Calu3 (cell line): ENCODE data around the gene OPRM1. TPM values are rescaled to one million over a fixed set of nuclear protein-coding genes. Genes with fewer than 3 reads are reported as not detected.

ENCODE experiments used
- BruUV-seq: library from RNA; stranded (reverse); fragments of 400-500 nt; replicated peaks from 2 replicates; lab custom pipeline; 2021; lab: Mats Ljungman, UMichigan
- CTCF ChIA-PET: fragments of 300-600 bp; sonication (Branson Sonifier 250); formaldehyde crosslinking; loops from one replicate; lab custom pipeline; 2022; ENCODE audit warnings: antibody characterized with exemption; lab: Charles Lee
- DNase-seq: peaks from one replicate; pipeline ENCODE4 v3.0.0; 2022
- H3K27ac Mint-ChIP-seq: one replicate; pipeline ENCODE4 v1.8.0; 2022; ENCODE audit warnings: mixed read lengths; ENCODE audit not compliant: unreplicated experiment
- H3K27me3 Mint-ChIP-seq: one replicate; pipeline ENCODE4 v1.8.0; 2022; ENCODE audit warnings: mixed read lengths; ENCODE audit not compliant: unreplicated experiment
- H3K36me3 Mint-ChIP-seq: one replicate; pipeline ENCODE4 v1.8.0; 2022; ENCODE audit warnings: mild to moderate bottlenecking, moderate library complexity, mixed read lengths; ENCODE audit not compliant: insufficient read depth, unreplicated experiment
- H3K4me1 Mint-ChIP-seq: one replicate; pipeline ENCODE4 v1.8.0; 2022; ENCODE audit warnings: mild to moderate bottlenecking, low read depth, mixed read lengths; ENCODE audit not compliant: unreplicated experiment
- H3K4me3 Mint-ChIP-seq: one replicate; pipeline ENCODE4 v1.8.0; 2022; ENCODE audit warnings: mild to moderate bottlenecking, low read depth, moderate library complexity, mixed read lengths; ENCODE audit not compliant: unreplicated experiment
- H3K9me3 Mint-ChIP-seq: one replicate; pipeline ENCODE4 v1.8.0; 2022; ENCODE audit warnings: low read depth, mixed read lengths; ENCODE audit not compliant: unreplicated experiment
- CTCF ChIP-seq: fragments of 200-600 bp; IDR thresholded peaks from one replicate; pipeline ENCODE4 v1.8.0; 2022; ENCODE audit warnings: antibody characterized with exemption; ENCODE audit not compliant: unreplicated experiment
- intact Hi-C: fragments of 100-400 bp; cut with micrococcal nuclease; formaldehyde crosslinking; loops from one replicate; pipeline ENCODE4 v1.10.0; 2022; ENCODE audit not compliant: unreplicated experiment
- total RNA-seq: library from RNA; stranded (reverse); gene quantifications from 2 replicates; pipeline ENCODE4 v1.2.3, GENCODE V29; 2022

Gene OPRM1
- total RNA-seq, 1 experiment from 2014 or later, result not detected

DNA sequence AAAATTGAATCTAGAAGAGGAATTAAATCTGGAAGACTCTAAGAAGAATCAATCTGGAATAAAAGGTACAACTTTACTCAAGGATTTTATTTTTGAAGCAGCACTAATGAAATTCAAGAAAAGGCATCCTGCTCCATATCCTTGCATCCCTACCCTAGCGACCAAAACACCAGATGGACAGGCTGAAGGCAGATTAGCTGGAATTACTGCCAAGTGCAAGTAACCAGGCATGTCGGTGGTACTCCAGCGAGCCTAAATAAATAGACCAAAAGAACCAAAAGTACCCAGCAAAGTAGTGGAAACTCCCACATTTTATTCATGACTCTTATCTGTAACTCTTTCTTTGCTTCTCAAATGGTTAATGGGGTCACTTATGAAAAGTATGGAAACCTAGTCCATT, 21.0 kb downstream of the OPRM1 start:
- Mint-ChIP-seq H3K4me1 (no peaks in the 10 kb centered on the region), H3K9me3 (no peaks in the 10 kb centered on the region), H3K27me3 (no peaks in the 10 kb centered on the region), H3K36me3 (no peaks in the 10 kb centered on the region), H3K27ac (no peak overlapping the region), H3K4me3 (no peak overlapping the region)
- DNase-seq, result no peak
- no TSS peak for BruUV-seq
- no peak for TF ChIP-seq CTCF
- intact Hi-C loops, result no loop called here
- CTCF ChIA-PET, result no interaction called here

DNA sequence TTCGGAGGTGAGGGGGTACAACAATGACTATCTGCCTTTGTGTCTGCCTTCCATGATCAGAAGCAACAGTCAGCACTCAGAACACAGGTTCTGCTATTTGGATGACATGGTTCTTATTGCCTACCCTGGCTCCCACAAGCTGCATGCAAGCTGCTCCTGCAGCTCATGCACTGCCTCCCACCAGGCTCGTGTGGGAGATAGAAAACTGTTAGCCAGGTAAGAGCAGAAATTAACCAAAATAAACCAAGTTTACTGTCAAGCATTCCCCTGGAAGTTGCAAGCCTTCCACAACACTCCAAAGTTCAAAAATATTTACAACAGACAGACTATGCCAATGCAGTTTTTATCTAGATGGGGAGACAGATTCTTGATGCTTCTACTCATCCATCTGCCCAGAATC, 31.0 kb downstream of the OPRM1 start:
- DNase-seq, result no peak
- H3K27ac Mint-ChIP-seq, result no peak overlapping the region
- no peaks in the 10 kb centered on the region for H3K36me3 Mint-ChIP-seq
- H3K4me3 Mint-ChIP-seq, result no peak overlapping the region
- H3K4me1 Mint-ChIP-seq, result no peaks in the 10 kb centered on the region
- no peak for TF ChIP-seq CTCF
- H3K9me3 Mint-ChIP-seq, result no peaks in the 10 kb centered on the region
- CTCF ChIA-PET, result no interaction called here
- intact Hi-C loops, result no loop called here
- BruUV-seq, result no TSS peak
- H3K27me3 Mint-ChIP-seq, result no peaks in the 10 kb centered on the region

- intact Hi-C loops, result no loop called here
- Mint-ChIP-seq H3K4me1 (no peaks in the 10 kb centered on the region), H3K27me3 (no peaks in the 10 kb centered on the region), H3K36me3 (no peaks in the 10 kb centered on the region), H3K9me3 (no peaks in the 10 kb centered on the region), H3K4me3 (no peak overlapping the region), H3K27ac (no peak overlapping the region)
- DNase-seq, result no peak
- CTCF ChIA-PET, result no interaction called here
- no TSS peak for BruUV-seq
- no peak for TF ChIP-seq CTCF
Measured at GRCh38 chr6:154070657-154071056, 31.6 kb downstream of the OPRM1 start.

GRCh38 chr6:154071236-154071635, 32.2 kb downstream of the OPRM1 start:
- BruUV-seq, result no TSS peak
- H3K27me3 Mint-ChIP-seq, result no peaks in the 10 kb centered on the region
- no peaks in the 10 kb centered on the region for H3K9me3 Mint-ChIP-seq
- DNase-seq, result no peak
- H3K4me3 Mint-ChIP-seq, result no peak overlapping the region
- intact Hi-C loops, result no loop called here
- H3K27ac Mint-ChIP-seq, result no peak overlapping the region
- no peaks in the 10 kb centered on the region for H3K36me3 Mint-ChIP-seq
- CTCF ChIA-PET, result no interaction called here
- no peaks in the 10 kb centered on the region for H3K4me1 Mint-ChIP-seq
- no peak for TF ChIP-seq CTCF
